Neural cell (in vitro differentiated cells): ENCODE measurements around the gene NHERF1.

Experiments
- CTCF ChIP-seq: fragments of 450-650 bp; IDR thresholded peaks from 2 replicates; pipeline ENCODE4 v1.5.1; 2014; ENCODE audit warnings: antibody characterized with exemption, mild to moderate bottlenecking, moderate library complexity; ENCODE audit not compliant: poor library complexity, severe bottlenecking
- EP300 ChIP-seq: fragments of 450-650 bp; conservative IDR thresholded peaks from 2 replicates; pipeline ENCODE4 v1.6.1; 2014; ENCODE audit warnings: antibody characterized with exemption, mild to moderate bottlenecking, moderate library complexity; ENCODE audit not compliant: poor library complexity, severe bottlenecking
- EZH2 ChIP-seq: fragments of 200-600, 300-800 bp; shearing (Covaris generic), sonication (generic); IDR thresholded peaks from 2 replicates; pipeline ENCODE4 v1.6.1; 2014; ENCODE audit warnings: antibody characterized with exemption, low read length, borderline replicate concordance, mild to moderate bottlenecking; ENCODE audit not compliant: insufficient read depth, poor library complexity, severe bottlenecking
- MXI1 ChIP-seq: fragments of 450-650 bp; conservative IDR thresholded peaks from 2 replicates; pipeline ENCODE4 v1.6.1; 2014; ENCODE audit warnings: antibody characterized with exemption, mild to moderate bottlenecking; ENCODE audit not compliant: poor library complexity, severe bottlenecking
- POLR2AphosphoS5 ChIP-seq: IDR thresholded peaks from 2 replicates; pipeline ENCODE4 v1.6.1; 2012
- RAD21 ChIP-seq: fragments of 450-650 bp; conservative IDR thresholded peaks from 2 replicates; pipeline ENCODE4 v1.6.1; 2014; ENCODE audit warnings: antibody characterized with exemption, mild to moderate bottlenecking, moderate library complexity
- REST ChIP-seq: IDR thresholded peaks from 2 replicates; pipeline ENCODE4 v1.6.1; 2012; ENCODE audit warnings: borderline replicate concordance
- SMC3 ChIP-seq: fragments of 450-650 bp; conservative IDR thresholded peaks from 2 replicates; pipeline ENCODE4 v1.6.1; 2014; ENCODE audit warnings: antibody characterized with exemption, mild to moderate bottlenecking, moderate library complexity; ENCODE audit not compliant: poor library complexity
- TAF1 ChIP-seq: IDR thresholded peaks from 2 replicates; pipeline ENCODE4 v1.6.1; 2012; ENCODE audit warnings: low read depth

GRCh38 chr17:74728702-74729075 is 19.7 kb upstream of the NHERF1 start:
- no peak for TF ChIP-seq CTCF
- TF ChIP-seq TAF1: no peak
- TF ChIP-seq POLR2AphosphoS5: no peak
- no peak for TF ChIP-seq MXI1
- no peak for TF ChIP-seq EP300
- no peak for TF ChIP-seq REST
- TF ChIP-seq RAD21: no peak
- no peak for TF ChIP-seq EZH2
- no peak for TF ChIP-seq SMC3
